HG03439 (cell line): ENCODE results near the gene PAFAH2.
A peak's percentile ranks its signal among the peaks of the same experiment; 100 is the strongest.

Experiments used
- ATAC-seq: cut with Tn5 transposase; IDR thresholded peaks from one replicate; pipeline ENCODE4 v1.9.1; 2021; ENCODE audit warnings: mild to moderate bottlenecking, moderate library complexity; ENCODE audit not compliant: unreplicated experiment

Gene PAFAH2

GRCh38 chr1:25997828-25998761, at the start of gene PAFAH2:
Gene PAFAH2, minus strand, starts transcription at chr1:25998063. Its CDS starts 7,247 bp downstream, at chr1:25990816.
- ATAC-seq = peak; percentile 96

- no peak for ATAC-seq
Observed at GRCh38 chr1:26047278-26047874, 49.5 kb upstream of the PAFAH2 start.

GRCh38 chr1:26046246-26047095, 48.6 kb upstream of the PAFAH2 start:
- no peak for ATAC-seq

- no peak for ATAC-seq
Observed at GRCh38 chr1:26045722-26046245, 47.9 kb upstream of the PAFAH2 start, which contains the start of gene SLC30A2. Gene SLC30A2, minus strand, starts transcription at chr1:26046118. Its CDS starts 222 bp downstream, at chr1:26045896.

- no peak for ATAC-seq
Observed at GRCh38 chr1:26044971-26045721, 47.3 kb upstream of the PAFAH2 start.

- ATAC-seq = no peak
Observed at GRCh38 chr1:26044414-26044813, 46.6 kb upstream of the PAFAH2 start.

GRCh38 chr1:26043765-26044164, 45.9 kb upstream of the PAFAH2 start:
- ATAC-seq = no peak

- no peak for ATAC-seq
Observed at GRCh38 chr1:26041978-26042377, 44.1 kb upstream of the PAFAH2 start.

GRCh38 chr1:26041401-26041800, 43.5 kb upstream of the PAFAH2 start:
- ATAC-seq = no peak

GRCh38 chr1:26038904-26039303, 41.0 kb upstream of the PAFAH2 start:
- ATAC-seq = no peak

- no peak for ATAC-seq
Observed at GRCh38 chr1:26038477-26038876, 40.6 kb upstream of the PAFAH2 start.

- ATAC-seq = no peak
Observed at GRCh38 chr1:26037904-26038303, 40.0 kb upstream of the PAFAH2 start.

- no peak for ATAC-seq
Observed at GRCh38 chr1:26036756-26037281, 39.0 kb upstream of the PAFAH2 start.

- peak; percentile 72 for ATAC-seq
Observed at GRCh38 chr1:26035959-26036755, 38.3 kb upstream of the PAFAH2 start.

GRCh38 chr1:26035203-26035958, 37.5 kb upstream of the PAFAH2 start:
- ATAC-seq = peak; percentile 87

GRCh38 chr1:26034504-26035202, 36.8 kb upstream of the PAFAH2 start:
- no peak for ATAC-seq

- ATAC-seq = no peak
Observed at GRCh38 chr1:26032656-26033357, 34.9 kb upstream of the PAFAH2 start.
